ENCODE data around the gene TTC39C.

The TTC39C gene

DNA sequence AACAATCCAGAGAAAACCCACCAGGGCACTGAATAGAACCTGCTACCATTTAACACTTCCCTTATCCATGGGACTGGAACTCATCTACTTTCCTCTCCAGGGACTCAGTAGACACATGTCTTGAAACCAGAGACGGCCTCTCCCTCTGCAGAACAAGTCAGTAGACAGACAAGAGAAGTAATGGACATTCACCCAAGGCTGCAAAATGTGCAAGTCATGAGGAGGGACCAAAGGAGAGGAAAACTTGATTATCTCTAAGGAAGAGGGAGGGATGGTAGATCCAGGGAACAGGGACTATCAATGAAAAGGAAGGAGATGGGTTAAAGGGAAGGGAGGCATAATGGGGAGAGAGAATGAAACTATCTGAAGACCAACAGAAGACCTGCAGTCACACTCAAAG is 5.3 kb upstream of the TTC39C start:
- no peak for TF ChIP-seq MYC (IDR thresholded peaks at IDR 0.05; ENCODE audit: low read depth, low read length)
- TF ChIP-seq, protein P1, sequence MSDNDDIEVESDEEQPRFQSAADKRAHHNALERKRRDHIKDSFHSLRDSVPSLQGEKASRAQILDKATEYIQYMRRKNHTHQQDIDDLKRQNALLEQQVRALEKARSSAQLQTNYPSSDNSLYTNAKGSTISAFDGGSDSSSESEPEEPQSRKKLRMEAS (IDR thresholded peaks at IDR 0.05; ENCODE audit: low read depth, low read length): no peak
- TF ChIP-seq, protein P2, sequence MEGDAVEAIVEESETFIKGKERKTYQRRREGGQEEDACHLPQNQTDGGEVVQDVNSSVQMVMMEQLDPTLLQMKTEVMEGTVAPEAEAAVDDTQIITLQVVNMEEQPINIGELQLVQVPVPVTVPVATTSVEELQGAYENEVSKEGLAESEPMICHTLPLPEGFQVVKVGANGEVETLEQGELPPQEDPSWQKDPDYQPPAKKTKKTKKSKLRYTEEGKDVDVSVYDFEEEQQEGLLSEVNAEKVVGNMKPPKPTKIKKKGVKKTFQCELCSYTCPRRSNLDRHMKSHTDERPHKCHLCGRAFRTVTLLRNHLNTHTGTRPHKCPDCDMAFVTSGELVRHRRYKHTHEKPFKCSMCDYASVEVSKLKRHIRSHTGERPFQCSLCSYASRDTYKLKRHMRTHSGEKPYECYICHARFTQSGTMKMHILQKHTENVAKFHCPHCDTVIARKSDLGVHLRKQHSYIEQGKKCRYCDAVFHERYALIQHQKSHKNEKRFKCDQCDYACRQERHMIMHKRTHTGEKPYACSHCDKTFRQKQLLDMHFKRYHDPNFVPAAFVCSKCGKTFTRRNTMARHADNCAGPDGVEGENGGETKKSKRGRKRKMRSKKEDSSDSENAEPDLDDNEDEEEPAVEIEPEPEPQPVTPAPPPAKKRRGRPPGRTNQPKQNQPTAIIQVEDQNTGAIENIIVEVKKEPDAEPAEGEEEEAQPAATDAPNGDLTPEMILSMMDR (IDR thresholded peaks at IDR 0.05; ENCODE audit: low read depth, low read length): no peak
- no peak for TF ChIP-seq POLR2A (IDR thresholded peaks at IDR 0.05; ENCODE audit: extremely low read depth, insufficient read length)
- DNase-seq (ENCODE audit: low read depth): no peak
- H3K4me3 ChIP-seq (ENCODE audit: low read depth, low read length): no peak overlapping the region

DNA sequence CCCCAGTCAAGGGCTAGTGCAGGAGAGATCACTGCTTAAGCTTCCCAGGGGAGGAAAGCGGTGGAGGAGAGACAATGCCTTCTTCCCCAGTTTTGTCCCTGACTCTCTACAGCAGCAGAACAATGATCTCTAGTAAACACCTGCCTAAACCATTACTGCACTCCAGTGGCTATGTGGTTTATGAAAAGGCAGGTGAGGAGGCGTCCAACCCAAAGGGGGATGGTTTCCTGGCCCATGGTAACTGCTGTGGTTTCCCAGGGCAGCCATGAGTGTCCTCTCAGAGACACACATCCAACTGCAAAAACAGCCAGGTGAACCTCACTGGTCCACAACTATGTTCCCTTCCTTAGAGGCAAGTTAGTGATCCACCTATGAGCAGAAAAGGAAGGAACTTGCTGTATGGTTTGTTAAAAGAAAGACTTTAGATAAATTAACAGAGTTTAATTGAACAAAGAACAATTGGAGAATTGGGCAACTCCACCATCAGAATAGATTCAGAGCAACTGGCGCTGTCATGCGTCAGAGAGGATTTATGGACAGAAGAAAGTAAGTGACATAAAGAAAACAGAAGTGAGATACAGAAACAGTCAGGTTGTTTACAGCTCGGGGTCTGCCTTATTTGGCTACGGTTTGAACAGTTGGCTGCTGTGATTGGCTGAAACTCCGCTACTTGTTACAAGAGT is 4.8 kb upstream of the TTC39C start:
- TF ChIP-seq, protein P1 (IDR thresholded peaks at IDR 0.05; ENCODE audit: low read depth, low read length): no peak
- TF ChIP-seq, protein P2 (IDR thresholded peaks at IDR 0.05; ENCODE audit: low read depth, low read length): no peak
- TF ChIP-seq MYC (IDR thresholded peaks at IDR 0.05; ENCODE audit: low read depth, low read length) (no peak), POLR2A (IDR thresholded peaks at IDR 0.05; ENCODE audit: extremely low read depth, insufficient read length) (no peak)
- no peak for DNase-seq (ENCODE audit: low read depth)
- H3K4me3 ChIP-seq (ENCODE audit: low read depth, low read length): no peak overlapping the region

DNA sequence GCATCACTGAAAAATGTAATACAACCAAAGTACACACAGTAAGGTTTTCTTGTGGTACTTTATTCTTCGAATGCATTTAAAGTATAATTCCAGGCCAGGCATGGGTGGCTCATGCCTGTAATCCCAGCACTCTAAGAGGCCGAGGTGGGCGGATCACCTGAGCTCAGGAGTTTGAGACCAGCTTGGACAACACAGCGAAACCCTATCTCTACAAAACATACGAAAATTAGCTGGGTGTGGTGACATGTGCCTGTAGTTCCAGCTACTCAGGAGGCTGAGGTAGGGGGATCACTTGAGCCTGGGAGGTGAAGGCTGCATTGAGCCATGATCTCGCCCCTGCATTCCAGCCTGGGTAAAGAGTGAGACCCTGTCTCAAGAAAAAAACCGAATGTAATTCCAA is 3.9 kb upstream of the TTC39C start:
- no peak for DNase-seq (ENCODE audit: low read depth)
- H3K4me3 ChIP-seq (ENCODE audit: low read depth, low read length): no peak overlapping the region
- TF ChIP-seq, protein P2 (IDR thresholded peaks at IDR 0.05; ENCODE audit: low read depth, low read length): no peak
- TF ChIP-seq, protein P1 (IDR thresholded peaks at IDR 0.05; ENCODE audit: low read depth, low read length): no peak
- TF ChIP-seq POLR2A (IDR thresholded peaks at IDR 0.05; ENCODE audit: extremely low read depth, insufficient read length) (no peak), MYC (IDR thresholded peaks at IDR 0.05; ENCODE audit: low read depth, low read length) (no peak)

DNA sequence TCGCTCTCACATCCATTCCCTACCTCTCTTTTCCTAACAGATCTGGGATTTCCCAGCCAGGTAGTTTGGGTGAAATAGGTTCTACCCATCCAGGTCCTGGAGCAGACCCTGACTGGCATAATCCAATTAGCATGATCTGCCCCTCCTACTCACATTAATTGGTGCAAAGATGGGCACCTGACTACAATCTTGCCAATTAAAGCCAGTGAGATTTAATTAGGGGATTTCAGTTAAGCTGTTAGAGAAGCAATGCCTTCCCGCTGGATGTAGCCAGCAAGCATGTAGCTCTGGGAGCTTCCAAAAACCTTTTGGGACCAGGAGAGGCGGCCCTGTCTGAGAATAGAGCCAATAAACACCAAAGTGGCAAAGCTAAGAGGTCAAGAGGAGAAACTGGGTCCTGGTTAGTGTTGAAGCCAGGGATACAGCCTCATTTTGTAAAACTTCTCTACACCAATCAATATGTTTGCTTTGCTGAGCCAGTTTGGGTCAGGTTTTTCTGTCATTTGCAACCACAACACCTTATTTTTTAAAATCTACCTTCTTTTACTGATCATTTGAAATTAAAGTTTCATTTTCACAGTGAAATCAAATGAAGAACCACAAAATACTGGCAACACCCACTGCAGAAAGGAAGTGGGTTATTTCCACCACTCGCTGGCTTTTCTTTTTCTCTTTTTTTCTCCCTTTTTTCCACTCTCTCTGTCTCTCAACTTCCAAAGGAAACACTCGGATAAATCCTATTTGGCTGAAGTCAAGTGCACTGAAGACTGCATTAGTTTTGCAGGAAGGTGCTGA is 3.2 kb upstream of the TTC39C start:
- TF ChIP-seq POLR2A (IDR thresholded peaks at IDR 0.05; ENCODE audit: extremely low read depth, insufficient read length) (no peak), MYC (IDR thresholded peaks at IDR 0.05; ENCODE audit: low read depth, low read length) (no peak)
- TF ChIP-seq, protein P1 (IDR thresholded peaks at IDR 0.05; ENCODE audit: low read depth, low read length): no peak
- TF ChIP-seq, protein P2 (IDR thresholded peaks at IDR 0.05; ENCODE audit: low read depth, low read length): no peak
- DNase-seq (ENCODE audit: low read depth): no peak

DNA sequence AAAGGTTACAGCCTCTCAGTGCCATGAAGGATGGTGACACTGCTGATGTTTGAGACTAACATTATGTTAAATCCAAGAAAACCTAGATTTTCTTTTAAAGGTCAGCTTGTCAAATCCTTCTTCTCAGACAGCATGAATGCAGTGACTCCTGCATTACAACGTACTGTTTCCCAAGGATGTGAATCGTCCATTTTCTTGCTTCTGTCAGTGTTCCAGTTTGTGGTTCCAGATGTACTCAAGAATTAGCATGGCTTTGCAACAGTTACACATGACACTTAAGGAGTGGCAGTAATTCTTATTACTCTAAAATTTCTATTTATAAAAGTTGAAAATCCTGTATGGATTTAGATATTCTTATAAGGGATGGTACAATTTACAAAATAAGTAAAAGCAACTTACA is 1.5 kb upstream of the TTC39C start:
- DNase-seq (ENCODE audit: low read depth): no peak
- no peak overlapping the region for H3K4me3 ChIP-seq (ENCODE audit: low read depth, low read length)
- TF ChIP-seq, protein P2 (IDR thresholded peaks at IDR 0.05; ENCODE audit: low read depth, low read length): no peak
- TF ChIP-seq POLR2A (IDR thresholded peaks at IDR 0.05; ENCODE audit: extremely low read depth, insufficient read length) (no peak), MYC (IDR thresholded peaks at IDR 0.05; ENCODE audit: low read depth, low read length) (no peak)
- TF ChIP-seq, protein P1 (IDR thresholded peaks at IDR 0.05; ENCODE audit: low read depth, low read length): no peak

More for the DNA sequence above, 3.2 kb upstream of the TTC39C start:
- no peak overlapping the region for H3K4me3 ChIP-seq (ENCODE audit: low read depth, low read length)

Data from NB4 (cell line).